Thyroid gland (tissue), 4 donors: ENCODE measurements around the gene PPP2R2C. TPM values are rescaled to one million over a fixed set of nuclear protein-coding genes. Genes with fewer than 3 reads are reported as not detected.

ENCODE experiments used
- DNase-seq, 2 donors: peaks; one replicate each; pipeline ENCODE4 v3.0.0-alpha.2; 2019
- H3K27ac ChIP-seq, 3 donors: fragments of 200-600 bp; sonication (generic); 1 replicate in 2 of 3; 2 replicates in 1 of 3; pipeline ENCODE4 v1.5.1; 2016 to 2019; ENCODE audit warnings: mild to moderate bottlenecking in 1 of 3, moderate library complexity in 1 of 3
- H3K27me3 ChIP-seq: fragments of 200-600 bp; sonication (generic); one replicate; pipeline ENCODE4 v1.5.1; 2019
- H3K36me3 ChIP-seq, 2 donors: fragments of 200-600 bp; sonication (generic); one replicate each; pipeline ENCODE4 v1.5.1; 2016 to 2019
- H3K4me1 ChIP-seq, 2 donors: fragments of 200-600 bp; sonication (generic); one replicate each; pipeline ENCODE4 v1.5.1; 2017 to 2019
- H3K4me3 ChIP-seq, 3 donors: fragments of 200-600 bp; sonication (generic); replicated peaks in 1 of 3; 1 replicate in 2 of 3; 2 replicates in 1 of 3; pipeline ENCODE4 v1.5.1; 2016; ENCODE audit warnings: mild to moderate bottlenecking in 1 of 3
- H3K9me3 ChIP-seq: fragments of 200-600 bp; sonication (generic); one replicate; pipeline ENCODE4 v1.5.1; 2017
- CTCF ChIP-seq, 6 experiments: fragments of 200-600 bp in 3 of 6; fragments of 450-650 bp in 3 of 6; sonication (generic) in 3 of 6; IDR thresholded peaks; one replicate each; pipeline ENCODE4 v1.5.1; 2016 to 2019; ENCODE audit warnings: antibody characterized with exemption in 6 of 6, mild to moderate bottlenecking in 2 of 6, inconsistent platforms in 1 of 6, moderate library complexity in 1 of 6
- POLR2A ChIP-seq, 2 donors: fragments of 450-650 bp; IDR thresholded peaks; one replicate each; pipeline ENCODE4 v1.6.1; 2017; ENCODE audit warnings: antibody characterized with exemption in 2 of 2, mild to moderate bottlenecking in 2 of 2, moderate library complexity in 1 of 2
- WGBS, 2 donors: methylation state at CpG; one replicate each; pipeline ENCODE4 v1.1.5; 2017; 5-methylcytosine and 5-hydroxymethylcytosine counted together
- intact Hi-C: fragments of 100-400 bp; cut with DNase I; formaldehyde crosslinking; loops from one replicate; pipeline ENCODE4 v1.15.1; 2023
- total RNA-seq, 4 donors: library from RNA; depleted of rRNA; stranded (reverse); fragments of >200 nt; gene quantifications; one replicate each; pipeline ENCODE4 v1.2.3, GENCODE V29; 2016

PPP2R2C gene
- total RNA-seq, 4 donors from 2014 or later = 0.15 to 1.5 (median 0.33) TPM; not detected in 1

- intact Hi-C loops = no loop called here
- no peaks in the 10 kb centered on the region for H3K4me1 ChIP-seq
- H3K36me3 ChIP-seq = no peaks in the 10 kb centered on the region
- DNase-seq = no peak
- H3K27ac ChIP-seq = no peak overlapping the region
- no peak overlapping the region for H3K4me3 ChIP-seq
- no peaks in the 10 kb centered on the region for H3K27me3 ChIP-seq
- 75 to 80% methylated on average over 6 of the region's 6 CpGs for WGBS, 2 donors
- no peaks in the 10 kb centered on the region for H3K9me3 ChIP-seq
- TF ChIP-seq CTCF (IDR thresholded peaks at IDR 0.05) (no peak), POLR2A (IDR thresholded peaks at IDR 0.05) (no peak)
These were observed 26.8 kb upstream of the PPP2R2C start for GRCh38 chr4:6499238-6499600.

GRCh38 chr4:6498511-6499237, 26.3 kb upstream of the PPP2R2C start:
- DNase-seq = no peak
- intact Hi-C loops = no loop called here
- TF ChIP-seq CTCF (IDR thresholded peaks at IDR 0.05) = no peak
- TF ChIP-seq POLR2A (IDR thresholded peaks at IDR 0.05) = no peak
- H3K9me3 ChIP-seq = no peaks in the 10 kb centered on the region
- peaks cover 0 to 3% of the 10 kb centered on the region in 2 donors for H3K4me1 ChIP-seq
- H3K36me3 ChIP-seq = no peaks in the 10 kb centered on the region
- H3K27me3 ChIP-seq = no peaks in the 10 kb centered on the region
- no peak overlapping the region for H3K27ac ChIP-seq
- no peak overlapping the region for H3K4me3 ChIP-seq
- WGBS, 2 donors = 64 to 65% methylated on average over 11 of the region's 11 CpGs

GRCh38 chr4:6497796-6498195, 25.4 kb upstream of the PPP2R2C start:
- Histone ChIP-seq H3K36me3 (no peaks in the 10 kb centered on the region), H3K27ac (no peak overlapping the region), H3K4me3 (no peak overlapping the region), H3K4me1 (peaks cover 0 to 7% of the 10 kb centered on the region in 2 donors), H3K9me3 (no peaks in the 10 kb centered on the region), H3K27me3 (no peaks in the 10 kb centered on the region)
- WGBS, 2 donors = 85 to 89% methylated on average over 8 of the region's 8 CpGs
- intact Hi-C loops = no loop called here
- DNase-seq = no peak
- TF ChIP-seq CTCF (IDR thresholded peaks at IDR 0.05) (no peak), POLR2A (IDR thresholded peaks at IDR 0.05) (no peak)

GRCh38 chr4:6495736-6496135, 23.3 kb upstream of the PPP2R2C start:
- no peak overlapping the region for H3K27ac ChIP-seq
- no peaks in the 10 kb centered on the region for H3K27me3 ChIP-seq
- TF ChIP-seq CTCF (IDR thresholded peaks at IDR 0.05) = no peak
- no peak for TF ChIP-seq POLR2A (IDR thresholded peaks at IDR 0.05)
- intact Hi-C loops = no loop called here
- 75 to 86% methylated on average over 5 of the region's 5 CpGs for WGBS, 2 donors
- no peaks in the 10 kb centered on the region for H3K36me3 ChIP-seq
- H3K4me3 ChIP-seq = no peak overlapping the region
- H3K4me1 ChIP-seq = peaks cover 0 to 7% of the 10 kb centered on the region in 2 donors
- DNase-seq = no peak
- H3K9me3 ChIP-seq = no peaks in the 10 kb centered on the region

GRCh38 chr4:6495296-6495590, 22.8 kb upstream of the PPP2R2C start:
- DNase-seq = no peak
- 90% methylated on average over 6 of the region's 7 CpGs; no CpG with 5 or more reads in 1 of the 2 donors for WGBS, 2 donors
- Histone ChIP-seq H3K36me3 (no peaks in the 10 kb centered on the region), H3K9me3 (no peaks in the 10 kb centered on the region), H3K4me1 (peaks cover 0 to 7% of the 10 kb centered on the region in 2 donors), H3K27me3 (no peaks in the 10 kb centered on the region), H3K27ac (no peak overlapping the region), H3K4me3 (no peak overlapping the region)
- intact Hi-C loops = no loop called here
- TF ChIP-seq CTCF (IDR thresholded peaks at IDR 0.05) = no peak
- no peak for TF ChIP-seq POLR2A (IDR thresholded peaks at IDR 0.05)
